Measurements from ENCODE around the gene CD58. TPM values are rescaled to one million over a fixed set of nuclear protein-coding genes. Genes with fewer than 3 reads are reported as not detected.
A peak's percentile ranks its signal among the peaks of the same experiment; 100 is the strongest.

CD58 gene
- total RNA-seq, 4 donors from 2014 or later: 14.3 to 32.4 (median 24.8) TPM

DNA sequence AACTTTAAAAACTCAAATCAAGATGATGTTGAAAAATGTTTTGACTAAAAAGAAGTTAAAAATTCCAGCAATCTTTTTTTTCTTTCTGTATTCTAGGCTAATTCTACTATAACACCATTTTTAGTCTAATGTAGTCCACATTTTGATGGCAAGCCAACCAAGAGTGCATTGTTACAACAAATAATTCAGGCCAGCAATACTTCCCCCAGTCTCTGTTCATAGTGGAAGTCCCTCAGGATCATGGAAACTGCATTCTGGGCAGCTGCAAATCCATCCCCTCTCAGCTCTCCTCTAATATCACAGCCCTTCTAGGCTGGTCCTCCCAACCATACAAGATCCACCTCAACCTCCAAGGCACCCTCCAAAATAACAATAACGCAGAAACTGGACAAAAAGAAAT, 7.8 kb upstream of the CD58 start:
- no peak overlapping the region for H3K4me3 ChIP-seq
- H3K27me3 ChIP-seq: no peaks in the 10 kb centered on the region
- no peak for TF ChIP-seq EP300 (IDR thresholded peaks at IDR 0.05)
- TF ChIP-seq, protein P1, sequence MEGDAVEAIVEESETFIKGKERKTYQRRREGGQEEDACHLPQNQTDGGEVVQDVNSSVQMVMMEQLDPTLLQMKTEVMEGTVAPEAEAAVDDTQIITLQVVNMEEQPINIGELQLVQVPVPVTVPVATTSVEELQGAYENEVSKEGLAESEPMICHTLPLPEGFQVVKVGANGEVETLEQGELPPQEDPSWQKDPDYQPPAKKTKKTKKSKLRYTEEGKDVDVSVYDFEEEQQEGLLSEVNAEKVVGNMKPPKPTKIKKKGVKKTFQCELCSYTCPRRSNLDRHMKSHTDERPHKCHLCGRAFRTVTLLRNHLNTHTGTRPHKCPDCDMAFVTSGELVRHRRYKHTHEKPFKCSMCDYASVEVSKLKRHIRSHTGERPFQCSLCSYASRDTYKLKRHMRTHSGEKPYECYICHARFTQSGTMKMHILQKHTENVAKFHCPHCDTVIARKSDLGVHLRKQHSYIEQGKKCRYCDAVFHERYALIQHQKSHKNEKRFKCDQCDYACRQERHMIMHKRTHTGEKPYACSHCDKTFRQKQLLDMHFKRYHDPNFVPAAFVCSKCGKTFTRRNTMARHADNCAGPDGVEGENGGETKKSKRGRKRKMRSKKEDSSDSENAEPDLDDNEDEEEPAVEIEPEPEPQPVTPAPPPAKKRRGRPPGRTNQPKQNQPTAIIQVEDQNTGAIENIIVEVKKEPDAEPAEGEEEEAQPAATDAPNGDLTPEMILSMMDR (IDR thresholded peaks at IDR 0.05): no peak
- TF ChIP-seq POLR2AphosphoS5 (IDR thresholded peaks at IDR 0.05): no peak
- no peak for TF ChIP-seq POLR2A (IDR thresholded peaks at IDR 0.05)
- H3K36me3 ChIP-seq: no peaks in the 10 kb centered on the region
- peaks cover 0 to 11% (median 0%) of the 10 kb centered on the region in 3 donors for H3K4me1 ChIP-seq
- no peak overlapping the region for H3K27ac ChIP-seq
- H3K9me3 ChIP-seq: no peaks in the 10 kb centered on the region
- no peak for ATAC-seq
- WGBS, 2 donors (ENCODE audit: low coverage in 1 of 2): 78 to 85% methylated on average over 1 of the region's 1 CpG

DNA sequence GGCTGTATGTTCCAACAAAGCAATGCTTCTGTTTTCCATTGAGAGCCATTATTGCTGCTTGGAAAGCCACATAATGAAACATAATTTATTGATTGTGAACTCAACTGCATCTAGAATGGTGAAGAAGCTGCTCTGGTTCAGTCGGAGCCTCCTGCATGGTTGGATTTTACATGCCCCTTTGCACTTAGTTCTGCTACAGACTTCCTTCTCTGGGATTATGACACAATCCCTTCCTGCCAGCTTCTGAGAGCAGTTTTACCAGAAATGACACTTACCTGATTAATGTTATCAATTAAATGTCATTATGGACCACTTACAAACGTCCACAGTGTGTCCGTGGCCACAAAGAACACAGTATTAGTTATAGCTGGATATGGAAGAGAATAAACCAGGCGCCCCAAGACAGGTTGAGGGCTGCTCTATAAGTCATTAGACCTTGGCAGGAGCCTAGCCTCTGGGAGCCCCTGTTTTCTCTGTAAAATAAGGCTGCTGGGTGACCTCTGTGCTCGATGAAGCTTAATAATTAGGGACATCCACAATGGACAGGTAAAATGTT, 7.0 kb upstream of the CD58 start:
- peaks cover 0 to 11% (median 0%) of the 10 kb centered on the region in 3 donors for H3K4me1 ChIP-seq
- no peak overlapping the region for H3K27ac ChIP-seq
- no peaks in the 10 kb centered on the region for H3K9me3 ChIP-seq
- TF ChIP-seq, protein P1 (IDR thresholded peaks at IDR 0.05): no peak
- no peak for TF ChIP-seq POLR2AphosphoS5 (IDR thresholded peaks at IDR 0.05)
- no peak for TF ChIP-seq EP300 (IDR thresholded peaks at IDR 0.05)
- no peak for TF ChIP-seq POLR2A (IDR thresholded peaks at IDR 0.05)
- H3K36me3 ChIP-seq: no peaks in the 10 kb centered on the region
- H3K27me3 ChIP-seq: no peaks in the 10 kb centered on the region
- H3K4me3 ChIP-seq: no peak overlapping the region
- WGBS, 2 donors (ENCODE audit: low coverage in 1 of 2): 79 to 92% methylated on average over 4 to 5 of the region's 5 CpGs
- no peak for ATAC-seq

DNA sequence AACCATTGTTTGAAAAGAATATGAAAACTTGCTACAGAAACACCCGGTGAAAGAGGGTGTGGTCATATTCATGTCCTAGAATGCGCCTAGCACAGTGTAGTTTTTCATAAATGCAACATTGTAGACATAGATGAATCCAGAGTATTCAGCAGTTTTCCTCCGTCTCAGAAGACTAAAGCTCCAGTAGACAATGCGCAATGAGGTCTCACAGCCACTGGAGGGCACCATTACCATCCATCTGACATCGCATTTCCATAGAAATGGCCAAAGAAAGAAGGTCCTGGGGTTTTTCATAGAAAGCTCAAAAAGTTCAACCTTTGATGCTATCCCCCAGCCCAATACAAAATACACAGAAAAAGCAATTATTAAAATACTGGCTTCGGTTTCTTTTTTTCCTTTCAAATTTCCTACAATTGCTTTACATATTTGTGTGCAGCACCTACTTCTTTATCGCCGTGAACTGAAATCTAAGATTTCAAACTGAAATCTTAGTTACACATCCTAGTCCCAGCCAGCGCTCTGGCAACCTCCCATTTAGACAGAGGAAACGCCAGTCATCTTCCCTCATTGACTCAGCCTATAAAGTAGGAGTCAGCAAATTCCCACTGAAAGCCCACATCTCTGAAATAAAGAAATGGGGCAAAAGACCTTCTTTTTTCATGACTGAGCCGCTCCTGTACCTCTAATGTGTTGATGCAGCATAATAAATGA, 3.9 kb upstream of the CD58 start:
- H3K4me3 ChIP-seq: no peak overlapping the region
- H3K36me3 ChIP-seq: no peaks in the 10 kb centered on the region
- no peaks in the 10 kb centered on the region for H3K27me3 ChIP-seq
- WGBS, 2 donors (ENCODE audit: low coverage in 1 of 2): 16 to 25% methylated on average over 8 to 11 of the region's 11 CpGs
- H3K4me1 ChIP-seq: peaks cover 0 to 24% (median 8%) of the 10 kb centered on the region in 3 donors
- H3K27ac ChIP-seq: no peak overlapping the region
- no peak for TF ChIP-seq POLR2A (IDR thresholded peaks at IDR 0.05)
- TF ChIP-seq, protein P1 (IDR thresholded peaks at IDR 0.05): peak; percentile 70 to 83 (median 76)
- H3K9me3 ChIP-seq: no peaks in the 10 kb centered on the region
- ATAC-seq: no peak

DNA sequence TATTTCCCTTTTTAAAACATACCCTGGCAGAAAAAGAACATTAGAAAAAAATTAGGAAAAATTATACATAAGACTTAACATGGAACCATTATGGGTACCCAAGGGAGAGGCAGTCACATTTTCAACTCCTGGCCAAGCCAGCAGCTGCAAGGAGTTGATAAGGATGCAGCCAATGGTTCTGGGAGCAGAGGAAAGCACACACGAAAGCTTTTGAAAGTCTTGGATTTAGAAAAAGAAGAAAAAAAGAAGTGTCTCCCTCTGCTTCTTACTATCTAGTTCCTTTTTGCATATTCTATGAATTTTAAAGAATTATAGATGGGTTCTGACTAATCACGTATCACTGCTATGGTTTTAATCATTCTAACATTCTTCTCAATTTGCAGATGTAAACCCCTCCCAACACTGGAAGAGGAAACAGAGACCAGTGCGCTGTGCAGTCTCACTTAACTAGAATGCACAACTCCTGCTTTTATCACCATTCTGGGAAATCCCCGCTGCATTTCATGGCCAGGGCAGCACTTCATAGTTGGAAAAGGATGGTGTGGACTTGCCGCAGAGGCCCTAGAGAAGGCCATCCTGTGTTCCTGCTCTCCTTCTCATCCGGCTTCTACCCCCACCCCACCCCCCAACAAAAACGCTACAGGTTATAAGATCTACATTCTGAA, 2.7 kb upstream of the CD58 start:
- peaks cover 0 to 36% (median 8%) of the 10 kb centered on the region in 3 donors for H3K4me1 ChIP-seq
- H3K36me3 ChIP-seq: no peaks in the 10 kb centered on the region
- H3K27me3 ChIP-seq: no peaks in the 10 kb centered on the region
- 73 to 78% methylated on average over 3 to 7 of the region's 7 CpGs for WGBS, 2 donors (ENCODE audit: low coverage in 1 of 2)
- H3K4me3 ChIP-seq: no peak overlapping the region
- TF ChIP-seq POLR2AphosphoS5 (IDR thresholded peaks at IDR 0.05): no peak
- no peak for TF ChIP-seq POLR2A (IDR thresholded peaks at IDR 0.05)
- TF ChIP-seq, protein P1 (IDR thresholded peaks at IDR 0.05): no peak
- no peaks in the 10 kb centered on the region for H3K9me3 ChIP-seq
- no peak overlapping the region for H3K27ac ChIP-seq
- no peak for ATAC-seq
